ENCODE results near the gene PCBP3.

DNA sequence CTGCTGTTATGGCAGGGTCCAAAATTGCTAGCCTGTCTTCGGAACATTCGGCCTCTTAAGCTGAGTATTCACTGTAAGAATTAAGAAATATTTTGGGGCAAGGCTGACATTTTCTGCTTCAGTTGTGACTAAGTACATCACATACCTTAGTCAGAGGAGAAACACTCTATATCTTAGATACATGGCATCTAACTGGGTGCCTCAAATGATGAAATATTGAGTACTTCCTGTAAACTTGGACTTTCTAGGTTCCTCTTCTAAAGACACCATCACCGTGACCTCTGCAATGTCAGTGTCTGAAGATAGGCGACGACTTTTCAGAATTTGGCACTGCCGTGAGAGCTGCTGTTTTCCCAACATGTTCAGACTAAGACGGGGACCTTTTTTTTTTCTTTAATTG is 65.6 kb downstream of the PCBP3 start:
- TF ChIP-seq POLR2A (IDR thresholded peaks at IDR 0.05; ENCODE audit: extremely low read depth, insufficient read length): no peak
- TF ChIP-seq, protein P1, sequence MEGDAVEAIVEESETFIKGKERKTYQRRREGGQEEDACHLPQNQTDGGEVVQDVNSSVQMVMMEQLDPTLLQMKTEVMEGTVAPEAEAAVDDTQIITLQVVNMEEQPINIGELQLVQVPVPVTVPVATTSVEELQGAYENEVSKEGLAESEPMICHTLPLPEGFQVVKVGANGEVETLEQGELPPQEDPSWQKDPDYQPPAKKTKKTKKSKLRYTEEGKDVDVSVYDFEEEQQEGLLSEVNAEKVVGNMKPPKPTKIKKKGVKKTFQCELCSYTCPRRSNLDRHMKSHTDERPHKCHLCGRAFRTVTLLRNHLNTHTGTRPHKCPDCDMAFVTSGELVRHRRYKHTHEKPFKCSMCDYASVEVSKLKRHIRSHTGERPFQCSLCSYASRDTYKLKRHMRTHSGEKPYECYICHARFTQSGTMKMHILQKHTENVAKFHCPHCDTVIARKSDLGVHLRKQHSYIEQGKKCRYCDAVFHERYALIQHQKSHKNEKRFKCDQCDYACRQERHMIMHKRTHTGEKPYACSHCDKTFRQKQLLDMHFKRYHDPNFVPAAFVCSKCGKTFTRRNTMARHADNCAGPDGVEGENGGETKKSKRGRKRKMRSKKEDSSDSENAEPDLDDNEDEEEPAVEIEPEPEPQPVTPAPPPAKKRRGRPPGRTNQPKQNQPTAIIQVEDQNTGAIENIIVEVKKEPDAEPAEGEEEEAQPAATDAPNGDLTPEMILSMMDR (IDR thresholded peaks at IDR 0.05; ENCODE audit: low read depth, low read length): no peak
- TF ChIP-seq MYC (IDR thresholded peaks at IDR 0.05; ENCODE audit: low read depth, low read length): no peak
